Measurements from ENCODE around the gene CYSRT1.

Gene CYSRT1

GRCh38 chr9:137220317-137221094, 4.5 kb upstream of the CYSRT1 start (continued):
- TF ChIP-seq ZBTB6 (tag by site-specific recombination; IDR thresholded peaks at IDR 0.05) (no peak), ZNF426 (tag by site-specific recombination; IDR thresholded peaks at IDR 0.05) (no peak), ZNF302 (tag by site-specific recombination; IDR thresholded peaks at IDR 0.05; ENCODE audit: low read depth) (no peak), GLIS2 (tag by site-specific recombination; IDR thresholded peaks at IDR 0.05) (peak; percentile 50; the same call in 1 of the 2 replicates), ZNF184 (tag by site-specific recombination; IDR thresholded peaks at IDR 0.05) (no peak), ZNF544 (tag by site-specific recombination; IDR thresholded peaks at IDR 0.05) (no peak), ZNF549 (tag by site-specific recombination; IDR thresholded peaks at IDR 0.05) (no peak), ZNF324 (tag by site-specific recombination; IDR thresholded peaks at IDR 0.05) (no peak), ZBTB21 (tag by site-specific recombination; IDR thresholded peaks at IDR 0.05) (no peak), ZNF138 (tag by site-specific recombination; IDR thresholded peaks at IDR 0.05; ENCODE audit: borderline replicate concordance) (no peak), ZNF169 (tag by site-specific recombination; IDR thresholded peaks at IDR 0.05) (no peak), INSM2 (tag by site-specific recombination; IDR thresholded peaks at IDR 0.05) (no peak), ZNF398 (tag by site-specific recombination; IDR thresholded peaks at IDR 0.05) (no peak), ZNF571 (tag by site-specific recombination; IDR thresholded peaks at IDR 0.05) (no peak), ATF2 (tag by site-specific recombination; IDR thresholded peaks at IDR 0.05; ENCODE audit: low read depth) (0 out of 2 replicates have a peak, but pooled peaks have one; percentile 28), REPIN1 (tag by site-specific recombination; IDR thresholded peaks at IDR 0.05; ENCODE audit: low read depth) (no peak), BCL11A (tag by site-specific recombination; IDR thresholded peaks at IDR 0.05; ENCODE audit: low read depth) (0 out of 2 replicates have a peak, but pooled peaks have one; percentile 45), ZBTB8A (tag by site-specific recombination; IDR thresholded peaks at IDR 0.05) (peak; percentile 51), ZNF24 (tag by site-specific recombination; IDR thresholded peaks at IDR 0.05) (no peak), ZNF266 (tag by site-specific recombination; IDR thresholded peaks at IDR 0.05; ENCODE audit: low read depth) (no peak), ZSCAN5A (tag by site-specific recombination; IDR thresholded peaks at IDR 0.05) (no peak), ZSCAN4 (tag by site-specific recombination; IDR thresholded peaks at IDR 0.05) (no peak), BCL11B (tag by site-specific recombination; IDR thresholded peaks at IDR 0.05; ENCODE audit: low read depth) (no peak), ZNF473 (tag by site-specific recombination; IDR thresholded peaks at IDR 0.05) (no peak), ZNF600 (tag by site-specific recombination; IDR thresholded peaks at IDR 0.05) (peak; percentile 89), ZNF777 (tag by site-specific recombination; IDR thresholded peaks at IDR 0.05; ENCODE audit: borderline replicate concordance) (no peak), ZNF350 (tag by site-specific recombination; IDR thresholded peaks at IDR 0.05) (no peak), YY2 (tag by site-specific recombination; IDR thresholded peaks at IDR 0.05) (no peak), ZNF449 (tag by site-specific recombination; IDR thresholded peaks at IDR 0.05) (no peak), ZIC2 (tag by site-specific recombination; IDR thresholded peaks at IDR 0.05) (peak; percentile 75)
